BJ (cell line): Measurements from ENCODE around the gene CDH22. TPM values are rescaled to one million over a fixed set of nuclear protein-coding genes. Genes with fewer than 3 reads are reported as not detected.

Source experiments
- CTCF ChIA-PET: fragments of 350-600 bp; formaldehyde crosslinking; extraction: SDS; loops from one replicate; lab custom pipeline; 2021; ENCODE audit warnings: antibody characterized with exemption, inconsistent platforms; lab: Yijun Ruan, JAX
- POLR2A ChIA-PET: fragments of 300-600 bp; sonication (Branson Sonifier 250); formaldehyde crosslinking; extraction: SDS; loops from one replicate; lab custom pipeline; 2021; ENCODE audit warnings: antibody characterized with exemption; lab: Charles Lee
- DNase-seq: peaks from one replicate; pipeline ENCODE4 v3.0.0-alpha.2; 2011; ENCODE audit warnings: low read depth
- H3K27me3 ChIP-seq: 2 replicates; pipeline ENCODE4 v1.6.0; 2011; ENCODE audit warnings: low read length; ENCODE audit not compliant: control insufficient read depth, insufficient read depth
- H3K36me3 ChIP-seq: 2 replicates; pipeline ENCODE4 v1.5.1; 2011; ENCODE audit warnings: low read length; ENCODE audit not compliant: control insufficient read depth, insufficient read depth
- H3K4me3 ChIP-seq: 2 replicates; pipeline ENCODE4 v1.5.1; 2011; ENCODE audit warnings: low read depth, mild to moderate bottlenecking, control low read depth, low read length
- CTCF ChIP-seq: IDR thresholded peaks from 2 replicates; pipeline ENCODE4 v1.5.1; 2011; ENCODE audit warnings: low read depth, mild to moderate bottlenecking, control low read depth, inconsistent platforms, low read length, moderate library complexity; ENCODE audit not compliant: insufficient read depth
- polyA plus RNA-seq: library from polyadenylated mRNA; depleted of rRNA; stranded (reverse); fragments of >200 nt; gene quantifications from 2 replicates; pipeline ENCODE4 v1.2.3, GENCODE V29; 2011

The CDH22 gene
- polyA plus RNA-seq, 1 experiment, result not detected

GRCh38 chr20:46299078-46299477 is 9.2 kb downstream of the CDH22 start:
- POLR2A ChIA-PET, result no interaction called here
- H3K4me3 ChIP-seq, result no peak overlapping the region
- no peaks in the 10 kb centered on the region for H3K36me3 ChIP-seq
- H3K27me3 ChIP-seq, result peaks cover 9% of the 10 kb centered on the region
- CTCF ChIA-PET, result interaction anchor here (0.6 to 1.5 kb wide), 4 partner anchors 8 to 20 kb away, joined by 3 to 5 read pairs (median 4); no protein-coding TSS in a partner anchor
- no peak for TF ChIP-seq CTCF
- DNase-seq, result no peak

GRCh38 chr20:46298374-46298773 is 9.9 kb downstream of the CDH22 start:
- no peak for DNase-seq
- POLR2A ChIA-PET, result no interaction called here
- TF ChIP-seq CTCF, result no peak
- CTCF ChIA-PET, result interaction anchor here (0.8 to 1.0 kb wide), 3 partner anchors 8 to 20 kb away, joined by 3 to 4 read pairs (median 3); no protein-coding TSS in a partner anchor
- peaks cover 9% of the 10 kb centered on the region for H3K27me3 ChIP-seq
- no peaks in the 10 kb centered on the region for H3K36me3 ChIP-seq
- H3K4me3 ChIP-seq, result no peak overlapping the region

GRCh38 chr20:46296526-46297250 is 11.6 kb downstream of the CDH22 start:
- no peak for TF ChIP-seq CTCF
- Histone ChIP-seq H3K27me3 (peaks cover 7% of the 10 kb centered on the region), H3K4me3 (no peak overlapping the region), H3K36me3 (no peaks in the 10 kb centered on the region)
- ChIA-PET POLR2A (no interaction called here), CTCF (interaction anchor here (1.1 kb wide), 1 partner anchor 10 kb away, joined by 5 read pairs; no protein-coding TSS in a partner anchor)
- no peak for DNase-seq

DNA sequence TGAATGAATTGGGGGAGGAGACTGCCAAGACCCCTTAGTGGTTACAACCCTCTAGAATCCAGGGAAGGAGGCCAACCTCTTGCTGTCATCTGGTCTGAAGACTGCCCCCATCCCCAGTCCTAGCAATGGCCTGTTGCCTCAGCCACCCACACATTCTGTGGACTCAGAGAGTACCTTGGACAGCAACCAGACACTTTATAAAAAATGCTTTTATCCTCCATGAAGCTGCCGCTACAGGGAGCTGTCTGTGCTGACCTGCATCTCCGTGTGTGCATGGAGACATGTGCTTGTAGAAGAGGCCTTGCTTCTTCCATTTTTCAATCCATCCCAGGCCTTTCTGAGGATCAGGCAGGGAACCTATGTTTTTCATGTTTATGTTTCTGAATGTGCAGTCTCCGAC is 15.2 kb downstream of the CDH22 start:
- Histone ChIP-seq H3K27me3 (peaks cover 7% of the 10 kb centered on the region), H3K4me3 (no peak overlapping the region), H3K36me3 (no peaks in the 10 kb centered on the region)
- TF ChIP-seq CTCF, result no peak
- DNase-seq, result no peak
- POLR2A ChIA-PET, result no interaction called here
- CTCF ChIA-PET, result interaction anchor here (2.7 kb wide), 1 partner anchor 14 kb away, joined by 7 read pairs; no protein-coding TSS in a partner anchor

DNA sequence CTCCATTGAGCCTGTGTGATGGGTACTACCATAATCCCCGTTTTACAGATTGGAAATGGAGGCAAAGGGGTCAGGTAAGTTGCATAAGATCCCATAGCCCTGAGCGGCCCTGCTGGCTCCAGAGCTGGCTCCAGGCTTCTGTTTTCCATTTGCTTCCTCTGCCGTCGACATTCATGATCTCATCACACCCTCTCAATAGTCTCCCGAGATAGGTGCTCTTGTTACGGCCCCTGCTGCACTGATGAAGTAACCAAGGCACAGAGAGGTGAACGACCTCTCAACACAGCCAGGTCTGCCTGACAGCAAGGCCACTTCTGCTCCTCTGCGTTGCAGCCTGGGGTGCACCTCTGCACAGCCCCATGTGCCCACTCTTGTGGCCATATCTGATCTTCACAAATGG is 16.9 kb downstream of the CDH22 start:
- peaks cover 5% of the 10 kb centered on the region for H3K27me3 ChIP-seq
- no peak for TF ChIP-seq CTCF
- no peak for DNase-seq
- ChIA-PET CTCF (no interaction called here), POLR2A (no interaction called here)
- no peak overlapping the region for H3K4me3 ChIP-seq
- H3K36me3 ChIP-seq, result no peaks in the 10 kb centered on the region
